ENCODE data around the gene EYA2. TPM values are rescaled to one million over a fixed set of nuclear protein-coding genes. Genes with fewer than 3 reads are reported as not detected.
A peak's percentile ranks its signal among the peaks of the same experiment; 100 is the strongest.

EYA2 gene
- total and polyA plus RNA-seq, 4 donors: 1.6 to 4.4 (median 2.1) TPM

DNA sequence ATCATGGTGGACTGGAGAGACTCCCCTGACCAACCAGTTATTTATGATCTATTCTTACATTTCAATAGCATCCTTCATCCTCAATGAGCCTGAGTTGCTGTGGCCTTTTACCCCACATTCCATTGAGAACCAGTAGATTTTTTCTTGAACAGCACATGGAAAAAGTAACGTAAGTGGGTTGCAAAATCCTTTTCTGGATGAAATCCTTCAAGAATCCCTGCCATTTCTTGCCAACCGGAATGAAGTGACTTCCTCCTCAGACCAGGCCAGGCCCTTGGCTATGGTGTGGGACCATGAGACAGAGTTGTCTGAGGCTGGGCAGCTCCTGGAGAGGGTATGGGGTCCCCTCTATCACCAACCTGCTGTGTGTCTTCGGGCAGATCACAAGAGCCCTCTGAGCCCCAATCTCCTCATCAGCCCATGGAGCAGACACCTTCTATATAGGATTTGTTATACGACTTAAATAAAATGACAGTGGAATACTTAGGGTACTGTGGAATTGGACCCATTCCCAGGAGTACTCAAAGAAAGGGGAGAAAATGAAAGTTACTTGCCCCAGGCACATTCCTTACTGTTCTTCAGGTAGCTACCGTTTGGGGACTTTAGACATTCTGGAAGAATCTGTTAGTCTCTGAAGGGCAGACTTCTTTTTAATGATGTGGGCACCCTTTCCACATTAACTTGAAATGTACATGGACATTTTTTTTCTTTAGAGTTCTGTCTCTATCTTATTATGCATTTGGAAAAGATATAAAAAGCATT lies 10.9 kb downstream of the EYA2 start:
- no peak for ATAC-seq (ENCODE audit: insufficient read depth, low FRiP score)
- no peaks in the 10 kb centered on the region for H3K9me3 ChIP-seq (ENCODE audit: control insufficient read depth in 4 of 4, insufficient read depth in 3 of 4, low read length in 3 of 4)

DNA sequence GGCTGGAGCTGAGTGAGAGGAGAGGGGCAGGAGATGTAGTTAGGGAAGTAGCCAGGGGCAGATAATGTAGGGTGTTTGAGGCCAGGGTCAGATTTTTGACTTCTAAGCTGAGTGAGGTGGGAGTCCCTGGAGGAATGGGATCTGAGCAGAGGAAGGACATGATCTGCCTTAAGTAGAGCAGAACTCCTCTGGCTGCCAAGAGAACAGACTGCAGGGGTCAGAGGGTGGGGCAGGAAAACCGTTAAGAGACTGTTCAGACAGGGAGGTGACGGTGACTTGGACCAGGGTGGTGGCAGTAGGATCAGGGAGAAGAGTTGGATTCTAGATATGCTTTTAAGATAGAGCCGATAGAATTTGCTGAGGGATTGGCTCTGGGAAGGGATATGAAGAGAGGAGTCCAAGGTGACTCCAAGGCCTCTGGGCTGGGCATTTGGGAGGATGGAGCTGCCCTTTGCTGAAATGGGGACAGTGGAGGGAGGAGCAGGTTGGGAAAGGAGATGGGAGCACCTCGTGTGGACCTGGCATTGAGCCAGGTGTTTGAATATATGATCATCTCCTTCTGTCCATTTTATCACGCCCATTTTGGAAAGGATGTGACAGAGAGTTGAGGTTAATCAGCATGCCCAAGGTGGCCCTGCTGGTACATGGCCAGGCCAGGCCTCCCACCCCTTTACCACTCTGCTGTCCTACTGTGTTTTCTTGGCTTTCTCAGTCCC lies 18.8 kb downstream of the EYA2 start:
- peaks cover 0 to 7% (median 3%) of the 10 kb centered on the region in 4 donors for H3K9me3 ChIP-seq (ENCODE audit: control insufficient read depth in 4 of 4, insufficient read depth in 3 of 4, low read length in 3 of 4)
- H3K4me1 ChIP-seq (ENCODE audit: control insufficient read depth in 5 of 5, insufficient read depth in 5 of 5, low read length in 5 of 5): peaks cover 0 to 21% (median 0%) of the 10 kb centered on the region in 5 donors
- DNase-seq (no peak), ATAC-seq (ENCODE audit: insufficient read depth, low FRiP score) (no peak)
- no peak overlapping the region for H3K9ac ChIP-seq (ENCODE audit: insufficient read depth in 1 of 2, low read length in 2 of 2)
- no peak overlapping the region for H3K4me3 ChIP-seq
- H3K27ac ChIP-seq (ENCODE audit: low read depth in 1 of 2, low read length in 1 of 2): no peak overlapping the region
- no peaks in the 10 kb centered on the region for H3K36me3 ChIP-seq (ENCODE audit: control insufficient read depth in 4 of 4, insufficient read depth in 4 of 4, low read length in 4 of 4)
- WGBS, 2 donors: 69 to 71% methylated on average over 5 of the region's 5 CpGs
- TF ChIP-seq, protein P1, sequence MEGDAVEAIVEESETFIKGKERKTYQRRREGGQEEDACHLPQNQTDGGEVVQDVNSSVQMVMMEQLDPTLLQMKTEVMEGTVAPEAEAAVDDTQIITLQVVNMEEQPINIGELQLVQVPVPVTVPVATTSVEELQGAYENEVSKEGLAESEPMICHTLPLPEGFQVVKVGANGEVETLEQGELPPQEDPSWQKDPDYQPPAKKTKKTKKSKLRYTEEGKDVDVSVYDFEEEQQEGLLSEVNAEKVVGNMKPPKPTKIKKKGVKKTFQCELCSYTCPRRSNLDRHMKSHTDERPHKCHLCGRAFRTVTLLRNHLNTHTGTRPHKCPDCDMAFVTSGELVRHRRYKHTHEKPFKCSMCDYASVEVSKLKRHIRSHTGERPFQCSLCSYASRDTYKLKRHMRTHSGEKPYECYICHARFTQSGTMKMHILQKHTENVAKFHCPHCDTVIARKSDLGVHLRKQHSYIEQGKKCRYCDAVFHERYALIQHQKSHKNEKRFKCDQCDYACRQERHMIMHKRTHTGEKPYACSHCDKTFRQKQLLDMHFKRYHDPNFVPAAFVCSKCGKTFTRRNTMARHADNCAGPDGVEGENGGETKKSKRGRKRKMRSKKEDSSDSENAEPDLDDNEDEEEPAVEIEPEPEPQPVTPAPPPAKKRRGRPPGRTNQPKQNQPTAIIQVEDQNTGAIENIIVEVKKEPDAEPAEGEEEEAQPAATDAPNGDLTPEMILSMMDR (IDR thresholded peaks at IDR 0.05; ENCODE audit: control extremely low read depth, extremely low read depth): no peak
- peaks cover 0 to 3% (median 0%) of the 10 kb centered on the region in 3 donors for H3K27me3 ChIP-seq (ENCODE audit: control insufficient read depth in 3 of 3, insufficient read depth in 3 of 3, low read length in 2 of 3)

More for the DNA sequence above, 10.9 kb downstream of the EYA2 start:
- 63 to 74% methylated on average over 5 of the region's 5 CpGs for WGBS, 2 donors
- H3K9ac ChIP-seq (ENCODE audit: insufficient read depth in 1 of 2, low read length in 2 of 2): no peak overlapping the region
- peak in 2 of 3 donors; percentile 36 to 62 for DNase-seq
- no peak overlapping the region for H3K4me3 ChIP-seq
- TF ChIP-seq, protein P1 (IDR thresholded peaks at IDR 0.05; ENCODE audit: control extremely low read depth, extremely low read depth): no peak
- H3K4me1 ChIP-seq (ENCODE audit: control insufficient read depth in 5 of 5, insufficient read depth in 5 of 5, low read length in 5 of 5): peaks cover 0 to 9% (median 0%) of the 10 kb centered on the region in 5 donors
- no peaks in the 10 kb centered on the region for H3K36me3 ChIP-seq (ENCODE audit: control insufficient read depth in 4 of 4, insufficient read depth in 4 of 4, low read length in 4 of 4)
- H3K27ac ChIP-seq (ENCODE audit: low read depth in 1 of 2, low read length in 1 of 2): no peak overlapping the region
- peaks cover 0 to 5% (median 0%) of the 10 kb centered on the region in 3 donors for H3K27me3 ChIP-seq (ENCODE audit: control insufficient read depth in 3 of 3, insufficient read depth in 3 of 3, low read length in 2 of 3)

DNA sequence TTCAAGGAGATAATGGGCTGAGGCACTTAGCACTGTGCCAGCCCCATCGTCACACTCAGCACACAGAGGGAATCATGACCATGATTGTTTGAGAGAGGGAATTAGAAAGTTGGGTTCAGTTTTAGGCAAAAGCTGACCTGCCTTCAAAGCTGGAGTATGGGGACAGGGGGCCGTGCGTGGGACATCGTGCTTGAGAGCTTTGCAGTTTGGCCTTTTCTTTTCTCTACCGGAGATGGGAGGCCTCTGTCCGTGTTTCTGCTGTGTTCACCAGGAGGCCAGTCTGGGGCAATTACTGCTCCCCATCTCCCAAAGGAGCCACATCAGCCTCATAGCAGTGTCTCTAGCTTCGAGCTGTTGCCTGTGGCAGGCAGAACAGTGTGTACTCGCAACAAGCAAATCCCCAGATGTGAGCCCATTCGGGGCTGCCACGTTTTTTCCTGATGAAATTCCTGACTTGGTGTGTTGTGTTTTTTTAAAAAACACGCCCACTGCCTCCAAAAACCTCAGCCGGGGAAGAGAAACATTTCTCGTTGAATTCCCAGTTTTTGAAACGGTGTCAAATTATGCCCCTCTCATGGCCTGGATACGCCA lies 20.2 kb downstream of the EYA2 start:
- H3K4me3 ChIP-seq: no peak overlapping the region
- no peaks in the 10 kb centered on the region for H3K36me3 ChIP-seq (ENCODE audit: control insufficient read depth in 4 of 4, insufficient read depth in 4 of 4, low read length in 4 of 4)
- peaks cover 0 to 3% (median 0%) of the 10 kb centered on the region in 3 donors for H3K27me3 ChIP-seq (ENCODE audit: control insufficient read depth in 3 of 3, insufficient read depth in 3 of 3, low read length in 2 of 3)
- no peak overlapping the region for H3K9ac ChIP-seq (ENCODE audit: insufficient read depth in 1 of 2, low read length in 2 of 2)
- WGBS, 2 donors: 73 to 78% methylated on average over 15 of the region's 15 CpGs
- ATAC-seq (ENCODE audit: insufficient read depth, low FRiP score) (no peak), DNase-seq (peak; percentile 55 to 70 (median 63))
- TF ChIP-seq, protein P1 (IDR thresholded peaks at IDR 0.05; ENCODE audit: control extremely low read depth, extremely low read depth): no peak
- peaks cover 0 to 9% (median 5%) of the 10 kb centered on the region in 4 donors for H3K9me3 ChIP-seq (ENCODE audit: control insufficient read depth in 4 of 4, insufficient read depth in 3 of 4, low read length in 3 of 4)
- H3K27ac ChIP-seq (ENCODE audit: low read depth in 1 of 2, low read length in 1 of 2): no peak overlapping the region
- peaks cover 0 to 21% (median 0%) of the 10 kb centered on the region in 5 donors for H3K4me1 ChIP-seq (ENCODE audit: control insufficient read depth in 5 of 5, insufficient read depth in 5 of 5, low read length in 5 of 5)
